Testis (tissue), 2 donors: ENCODE data around the gene ZNF804A.

ENCODE experiments used
- CTCF ChIP-seq, 3 experiments: fragments of 450-650 bp in 2 of 3; fragments of 200-600 bp in 1 of 3; sonication (generic) in 1 of 3; IDR thresholded peaks; one replicate each; pipeline ENCODE4 v1.5.1; 2016 to 2019; ENCODE audit warnings: antibody characterized with exemption in 3 of 3, mild to moderate bottlenecking in 2 of 3, moderate library complexity in 1 of 3
- POLR2A ChIP-seq: fragments of 450-650 bp; IDR thresholded peaks from one replicate; pipeline ENCODE4 v1.6.1; 2017; ENCODE audit warnings: antibody characterized with exemption, mild to moderate bottlenecking, moderate library complexity

- TF ChIP-seq CTCF (IDR thresholded peaks at IDR 0.05) (no peak), POLR2A (no peak)
Measured at GRCh38 chr2:184877909-184878308, 279.6 kb downstream of the ZNF804A start.
